GM19239 (cell line): ENCODE results near the gene LIPE.
A peak's percentile ranks its signal among the peaks of the same experiment; 100 is the strongest.

Experiments
- DNase-seq: peaks from one replicate; pipeline ENCODE4 v3.0.0; 2011; ENCODE audit warnings: low spot score; ENCODE audit not compliant: insufficient read length
- FAIRE-seq: peaks from 2 replicates; lab custom pipeline; 2011; peaks lifted over from hg19 to GRCh38; lab: Jason Lieb, UNC

Gene LIPE

DNA sequence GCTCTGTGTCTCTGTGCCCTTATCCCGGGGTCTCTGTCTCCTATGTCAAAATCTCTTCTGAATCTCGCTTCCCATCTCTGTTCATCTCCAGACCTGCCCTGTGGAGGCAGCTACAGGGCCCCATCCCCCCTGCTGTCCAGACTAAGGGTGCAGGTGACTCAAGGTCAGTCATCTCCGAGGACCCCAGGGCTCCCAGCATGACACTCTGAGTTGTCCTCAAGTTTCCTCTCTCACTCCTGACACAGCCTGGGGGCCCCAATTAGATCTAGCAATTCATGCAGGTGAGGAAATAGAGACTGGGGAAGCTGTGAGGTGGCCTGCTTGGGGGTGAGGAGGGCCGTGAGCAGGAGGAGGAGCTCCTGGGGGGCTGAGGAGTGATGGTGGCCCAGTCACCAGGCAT, 35.0 kb downstream of the LIPE start:
- FAIRE-seq = no peak
- DNase-seq = no peak

DNA sequence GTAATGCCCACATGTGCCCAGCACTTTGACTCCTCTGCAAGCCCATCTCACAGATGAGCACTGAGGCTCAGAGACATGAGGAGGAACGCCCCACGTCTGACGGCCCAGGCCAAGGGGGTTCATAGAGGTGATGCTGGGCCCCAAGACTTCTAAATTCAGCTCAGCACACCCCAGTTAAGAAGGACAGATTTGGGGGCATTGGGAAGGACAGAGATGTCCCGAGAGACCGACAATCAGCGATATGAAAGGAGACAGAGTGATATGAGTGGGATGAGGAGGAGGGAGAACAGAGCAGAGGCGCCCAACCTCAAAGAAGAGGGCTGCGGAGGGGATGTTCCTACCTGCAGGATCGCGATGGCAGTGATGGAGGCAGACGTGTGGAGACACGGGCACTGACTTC, 37.3 kb downstream of the LIPE start, which contains the start of gene CNFN:
Gene CNFN (minus strand): TSS at position 399 of the 400 bp plus-strand sequence. CDS start 1,260 bp downstream, outside the sequence.
- no peak for FAIRE-seq
- no peak for DNase-seq

DNA sequence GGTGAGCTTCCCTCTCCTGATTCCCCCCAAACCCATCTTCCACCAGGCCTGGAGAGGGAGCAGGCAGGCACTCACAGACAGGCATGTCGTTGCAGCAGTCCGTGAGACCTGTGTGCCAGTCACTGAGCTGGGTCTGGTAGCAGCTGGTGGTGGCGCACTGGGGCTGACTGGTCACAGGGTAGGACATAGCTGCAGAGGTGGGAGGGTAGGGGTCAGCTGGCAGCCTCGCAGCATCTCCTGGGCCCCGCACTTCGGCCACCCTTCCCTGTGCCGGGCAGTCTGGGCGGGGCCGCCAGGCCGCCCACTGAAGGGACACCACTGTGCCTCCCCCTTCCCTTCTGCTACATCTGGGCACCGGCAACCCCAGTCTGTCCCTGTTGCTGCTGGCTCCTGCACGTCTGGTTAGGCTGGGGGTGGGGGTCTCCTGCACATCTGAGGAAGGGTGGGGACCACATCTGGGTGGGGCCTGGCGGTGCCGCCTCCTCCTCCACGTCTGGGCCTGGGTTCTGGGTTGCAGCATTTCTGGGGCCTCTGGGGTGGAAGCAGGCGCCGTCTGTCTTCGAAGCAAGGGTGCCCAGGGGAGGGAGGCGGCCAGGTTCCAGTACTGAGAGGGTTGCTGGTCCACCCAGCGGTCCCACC, 38.2 kb downstream of the LIPE start:
- DNase-seq (no peak), FAIRE-seq (no peak)

DNA sequence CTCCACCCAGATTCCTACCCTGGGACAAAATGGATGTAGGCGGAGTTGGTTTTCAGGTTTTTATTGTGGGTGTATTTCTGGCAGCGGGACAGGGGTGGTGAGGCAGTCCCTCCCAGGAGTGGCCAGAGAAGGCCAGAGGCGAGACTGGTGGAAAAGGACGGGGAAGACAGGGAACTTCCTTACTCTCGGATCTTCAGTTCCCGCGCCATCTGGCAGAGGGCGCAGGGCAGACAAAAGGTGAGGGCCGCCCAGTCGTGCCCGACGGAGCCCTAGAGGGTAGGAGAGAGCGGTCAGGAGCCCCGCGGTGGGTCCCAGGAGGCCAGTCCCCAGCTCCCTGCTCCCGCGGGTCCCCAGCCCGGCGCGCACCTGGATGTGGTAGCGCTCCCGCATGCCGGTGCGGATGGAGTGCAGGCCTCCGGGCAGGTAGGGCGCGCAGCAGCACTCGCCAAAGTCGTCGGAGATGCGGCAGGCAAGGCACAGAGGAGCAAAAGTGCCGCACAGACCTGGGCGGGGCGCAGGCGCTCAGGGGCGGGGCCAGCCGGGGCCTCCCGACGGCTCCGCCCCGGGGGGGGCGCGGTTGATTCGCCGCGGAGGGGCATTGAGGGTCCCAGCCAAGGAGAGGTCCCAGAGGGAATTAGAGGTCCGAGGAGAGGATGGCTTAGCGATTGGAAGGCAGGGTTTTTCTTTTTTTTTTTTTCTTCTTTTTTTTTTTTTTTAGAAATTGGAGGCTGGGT, 40.0 kb downstream of the LIPE start:
- DNase-seq (peak; percentile 62), FAIRE-seq (peak; percentile 44)

DNA sequence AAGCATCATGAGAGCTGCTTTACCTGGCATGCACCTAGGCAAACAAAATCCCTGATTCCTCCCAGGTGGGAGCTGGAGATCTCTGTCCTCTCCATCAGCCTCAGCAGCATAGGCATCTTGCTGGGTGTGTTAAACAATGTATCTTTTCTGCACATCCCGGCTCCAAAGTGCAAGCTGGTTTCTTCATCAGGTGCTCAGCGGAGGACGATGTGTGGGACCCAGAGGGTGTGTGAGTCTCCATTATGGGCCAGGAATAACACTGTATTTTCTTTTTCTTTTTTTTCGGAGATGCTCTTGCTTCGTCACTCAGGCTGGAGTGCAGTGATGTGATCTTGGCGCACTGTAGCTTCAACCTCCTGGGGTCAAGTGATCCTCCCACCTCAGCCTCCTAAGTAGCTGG, 47.0 kb downstream of the LIPE start:
- DNase-seq (no peak), FAIRE-seq (no peak)

DNA sequence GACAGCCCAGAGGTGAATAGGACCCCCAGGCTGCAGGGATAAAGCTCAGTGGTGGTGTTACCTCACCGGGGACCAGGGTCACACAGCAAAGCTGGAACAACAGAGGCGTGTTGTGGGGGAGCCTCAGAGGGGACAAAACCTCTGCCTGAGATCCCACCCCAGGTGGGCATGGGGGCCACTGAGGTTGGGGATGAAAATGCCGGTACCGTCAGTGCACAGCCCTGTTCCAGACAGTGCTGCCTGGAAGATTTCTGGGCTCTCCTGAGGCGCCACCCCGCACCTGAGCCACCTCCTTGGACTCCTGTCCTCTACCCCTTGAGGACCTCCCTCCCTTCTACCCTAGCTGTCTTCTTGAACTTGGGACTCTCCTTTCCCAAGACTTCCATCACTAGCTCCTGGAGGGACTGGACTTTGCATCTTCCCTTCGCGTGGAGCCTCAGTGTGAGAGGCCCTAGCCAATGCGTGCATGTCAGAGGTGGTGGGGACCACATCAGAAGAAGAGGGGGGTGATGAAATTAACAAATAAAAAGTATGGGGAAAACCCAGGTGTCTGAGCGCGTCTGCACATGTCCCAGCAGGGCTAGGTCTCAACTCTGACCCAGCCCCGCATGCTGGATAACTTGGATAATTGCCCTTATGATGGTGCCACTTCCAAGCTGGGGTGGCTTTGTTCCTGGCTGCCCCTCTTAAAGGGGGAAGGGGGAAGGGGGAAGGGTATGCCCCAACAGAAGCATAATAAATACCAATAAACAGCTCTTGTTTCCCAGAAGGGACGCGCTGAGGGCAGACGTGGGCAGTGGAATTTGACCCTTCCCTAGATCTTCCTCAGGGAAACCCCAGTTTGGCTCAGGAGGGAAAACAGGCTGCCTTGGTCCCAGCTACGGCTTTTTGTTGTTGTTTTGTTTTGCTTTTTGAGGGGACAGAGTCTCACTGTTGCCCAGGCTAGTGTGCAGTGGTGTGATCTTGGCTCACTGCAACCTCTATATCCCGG, 48.7 kb downstream of the LIPE start:
- no peak for DNase-seq
- FAIRE-seq = no peak

DNA sequence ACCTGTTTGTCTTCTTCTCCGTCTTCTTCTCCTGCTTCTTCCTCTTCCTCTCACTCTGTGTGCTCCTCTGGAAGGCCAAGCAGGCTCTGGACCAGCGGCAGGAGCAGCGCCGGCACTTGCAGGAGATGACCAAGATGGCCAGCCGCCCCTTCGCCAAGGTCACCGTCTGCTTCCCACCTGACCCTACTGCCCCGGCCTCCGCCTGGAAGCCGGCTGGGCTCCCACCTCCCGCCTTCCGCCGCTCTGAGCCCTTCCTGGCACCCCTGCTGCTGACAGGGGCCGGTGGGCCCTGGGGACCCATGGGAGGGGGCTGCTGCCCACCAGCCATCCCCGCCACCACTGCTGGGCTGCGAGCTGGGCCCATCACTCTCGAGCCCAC, 51.0 kb downstream of the LIPE start:
- FAIRE-seq (no peak), DNase-seq (no peak)

DNA sequence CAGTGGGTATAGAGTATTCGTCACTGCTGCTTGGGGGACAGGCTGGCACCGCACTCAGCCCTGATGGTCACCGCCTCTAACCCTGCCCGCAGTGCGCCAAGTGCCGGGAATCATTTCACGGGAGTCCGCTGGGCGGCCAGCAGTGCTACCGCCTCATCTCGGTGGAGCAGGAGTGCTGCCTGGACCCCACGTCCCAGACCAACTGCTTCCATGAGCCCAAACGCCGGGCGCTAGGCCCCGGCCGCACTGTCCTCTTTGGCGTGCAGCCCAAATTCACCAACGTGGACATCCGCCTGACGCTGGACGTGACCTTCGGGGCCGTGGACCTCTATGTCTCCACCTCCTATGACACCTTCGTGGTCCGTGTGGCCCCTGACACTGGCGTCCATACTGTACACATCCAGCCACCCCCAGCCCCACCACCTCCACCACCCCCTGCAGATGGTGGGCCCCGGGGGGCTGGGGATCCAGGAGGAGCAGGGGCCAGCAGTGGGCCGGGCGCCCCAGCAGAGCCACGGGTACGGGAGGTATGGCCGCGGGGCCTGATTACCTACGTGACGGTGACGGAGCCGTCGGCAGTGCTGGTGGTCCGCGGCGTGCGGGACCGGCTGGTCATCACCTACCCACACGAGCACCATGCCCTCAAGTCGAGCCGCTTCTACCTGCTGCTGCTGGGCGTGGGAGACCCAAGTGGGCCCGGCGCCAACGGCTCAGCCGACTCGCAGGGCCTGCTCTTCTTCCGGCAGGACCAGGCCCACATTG, 51.6 kb downstream of the LIPE start:
- FAIRE-seq (no peak), DNase-seq (no peak)

DNA sequence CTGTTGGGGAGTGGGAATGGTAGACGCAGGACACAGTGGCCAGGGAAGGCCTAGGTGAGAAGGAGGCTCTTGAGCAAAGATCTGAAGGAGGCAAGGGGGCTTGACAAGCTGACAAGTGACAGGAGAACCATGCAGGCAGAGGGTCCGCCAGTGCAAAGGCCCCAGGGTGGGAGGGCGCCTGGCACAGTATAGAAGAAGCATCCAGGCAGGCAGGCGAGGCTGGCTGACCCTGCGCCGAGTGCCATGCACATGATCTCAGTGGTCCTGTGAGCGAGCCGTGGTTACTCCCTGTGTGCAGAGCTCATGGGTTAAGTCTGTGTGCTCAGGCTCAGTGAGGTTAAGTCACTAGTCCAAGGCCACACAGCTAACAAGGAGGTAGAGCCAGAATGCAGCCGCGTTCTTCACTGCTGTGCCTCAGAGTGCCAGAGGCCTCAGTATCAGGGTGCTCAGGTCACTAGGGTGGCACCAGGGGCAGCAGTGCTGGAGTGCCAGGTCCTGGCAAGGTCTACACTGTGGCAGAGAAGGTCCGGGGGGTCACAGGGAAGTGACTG, 52.3 kb downstream of the LIPE start:
- FAIRE-seq (no peak), DNase-seq (no peak)

DNA sequence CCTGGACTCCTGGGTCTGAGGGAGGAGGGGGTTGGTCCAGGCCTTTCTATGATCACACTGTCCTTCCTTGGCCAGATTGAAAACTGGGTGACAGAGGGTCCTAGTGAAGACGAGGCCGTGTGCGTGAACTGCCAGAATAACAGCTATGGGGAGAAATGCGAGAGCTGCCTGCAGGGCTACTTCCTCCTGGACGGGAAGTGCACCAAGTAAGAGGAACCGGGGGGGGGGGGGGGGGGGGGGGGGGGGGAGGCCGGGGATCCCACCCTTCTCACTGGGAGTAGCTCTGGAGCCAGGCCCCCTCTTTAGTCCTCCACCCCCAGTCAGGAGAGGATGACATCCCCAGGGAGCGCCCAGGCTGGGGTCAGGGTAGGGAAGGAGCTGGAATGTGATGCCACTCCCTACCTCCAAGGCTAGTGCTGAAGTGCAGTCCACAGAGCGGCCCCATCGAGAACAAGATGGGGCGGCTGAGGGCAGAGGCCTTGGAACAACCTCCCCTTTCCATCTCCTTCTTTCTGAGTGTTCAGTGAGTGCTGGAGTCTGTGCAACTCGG, 56.5 kb downstream of the LIPE start:
- DNase-seq = no peak
- no peak for FAIRE-seq

DNA sequence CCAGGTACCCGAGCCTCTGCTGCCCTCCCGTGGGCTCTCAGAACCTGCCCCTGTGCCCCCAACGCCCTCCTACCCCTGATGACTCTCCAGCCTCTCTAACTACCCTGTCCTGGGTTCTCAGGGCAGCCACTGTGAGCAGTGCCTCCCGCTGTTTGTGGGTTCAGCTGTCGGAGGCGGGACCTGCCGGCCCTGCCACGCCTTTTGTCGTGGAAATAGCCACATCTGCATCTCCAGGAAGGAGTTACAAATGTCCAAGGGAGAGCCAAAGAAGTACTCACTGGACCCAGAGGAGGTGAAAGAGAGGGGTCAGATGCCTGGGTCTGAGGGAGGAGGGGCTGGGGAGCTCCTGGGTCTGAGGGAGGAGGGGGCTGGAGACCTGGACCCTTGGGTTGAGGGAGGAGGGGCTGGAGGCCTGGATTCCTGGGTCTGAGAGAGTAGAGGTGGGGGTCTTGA, 57.1 kb downstream of the LIPE start:
- no peak for FAIRE-seq
- DNase-seq = no peak

DNA sequence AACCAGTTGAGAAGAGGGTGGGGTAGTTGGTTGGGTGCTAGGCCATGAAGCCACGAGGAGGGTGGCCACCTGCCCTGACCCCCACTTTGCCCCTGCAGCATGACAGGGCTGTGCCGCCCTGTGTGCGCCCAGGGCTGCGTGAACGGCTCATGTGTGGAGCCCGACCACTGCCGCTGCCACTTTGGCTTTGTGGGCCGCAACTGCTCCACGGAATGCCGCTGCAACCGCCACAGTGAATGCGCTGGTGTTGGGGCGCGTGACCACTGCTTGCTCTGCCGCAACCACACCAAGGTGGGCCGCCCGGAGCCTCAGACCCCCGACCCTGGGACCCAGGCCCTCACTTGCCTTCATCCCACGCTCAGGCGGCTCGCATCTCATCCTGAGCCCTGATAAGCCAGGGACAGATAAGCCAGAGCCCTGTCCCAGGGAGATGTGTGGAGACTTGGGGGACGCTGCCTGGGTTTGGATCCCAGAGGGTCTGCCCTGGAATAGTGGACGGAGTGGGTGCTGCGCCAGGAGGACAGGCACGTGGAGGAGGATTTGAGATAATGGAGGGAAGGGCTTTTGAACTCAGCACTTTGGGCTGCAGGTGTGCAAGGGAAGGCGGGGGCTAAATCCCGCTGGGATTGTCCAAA, 57.6 kb downstream of the LIPE start:
- DNase-seq (no peak), FAIRE-seq (no peak)

DNA sequence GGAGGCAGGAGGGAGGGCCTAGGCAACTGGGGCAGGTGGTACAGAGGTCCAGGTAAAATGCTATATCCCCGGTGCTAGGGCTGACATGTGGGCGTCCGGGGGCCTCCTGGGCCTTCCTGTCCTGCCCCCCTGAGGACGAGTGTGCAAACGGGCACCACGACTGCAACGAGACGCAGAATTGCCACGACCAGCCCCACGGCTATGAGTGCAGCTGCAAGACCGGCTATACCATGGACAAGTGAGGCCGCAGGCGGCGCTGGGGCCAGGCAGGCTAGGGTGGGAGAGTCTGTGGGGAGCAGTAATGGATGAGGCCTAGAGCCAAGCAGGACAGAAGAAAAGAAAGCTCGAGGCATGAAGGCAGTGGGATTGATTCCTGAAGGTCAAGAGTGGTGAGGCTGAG, 58.4 kb downstream of the LIPE start:
- no peak for FAIRE-seq
- DNase-seq = no peak

DNA sequence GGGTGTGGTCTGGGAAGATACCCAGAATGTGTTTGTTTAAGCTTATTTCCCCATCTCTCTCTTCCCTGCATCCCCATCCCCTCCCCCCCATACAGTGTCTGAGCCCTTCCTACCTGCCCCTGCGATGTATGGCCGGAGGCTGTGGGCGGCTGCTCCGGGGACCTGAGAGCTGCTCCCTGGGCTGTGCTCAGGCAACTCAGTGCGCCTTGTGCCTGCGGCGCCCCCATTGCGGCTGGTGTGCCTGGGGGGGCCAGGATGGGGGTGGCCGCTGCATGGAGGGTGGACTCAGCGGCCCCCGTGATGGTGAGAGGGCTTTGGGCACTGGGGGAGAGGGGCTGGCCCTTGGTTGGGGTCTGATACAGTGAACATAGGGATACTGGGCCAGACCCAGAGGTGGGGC, 58.8 kb downstream of the LIPE start:
- FAIRE-seq = no peak
- DNase-seq = no peak

DNA sequence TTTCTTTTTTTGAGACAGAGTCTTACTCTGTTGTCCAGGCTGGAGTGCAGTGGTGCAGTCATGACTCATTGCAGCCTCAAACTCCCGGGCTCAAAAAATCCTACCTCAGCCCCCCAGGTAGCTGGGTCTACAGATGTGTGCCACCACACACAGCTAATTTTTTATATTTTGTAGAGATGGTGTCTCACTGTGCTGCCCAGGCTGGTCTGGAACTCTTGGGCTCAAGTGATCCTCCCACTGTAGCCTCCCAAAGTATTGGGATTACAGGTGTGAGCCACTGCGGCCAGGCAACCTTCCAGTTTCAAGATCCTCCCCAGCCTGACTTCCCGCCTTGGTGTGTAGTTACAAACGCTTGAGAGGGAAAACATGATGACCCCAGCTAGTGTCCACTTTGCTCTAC, 59.3 kb downstream of the LIPE start:
- no peak for DNase-seq
- FAIRE-seq = no peak

DNA sequence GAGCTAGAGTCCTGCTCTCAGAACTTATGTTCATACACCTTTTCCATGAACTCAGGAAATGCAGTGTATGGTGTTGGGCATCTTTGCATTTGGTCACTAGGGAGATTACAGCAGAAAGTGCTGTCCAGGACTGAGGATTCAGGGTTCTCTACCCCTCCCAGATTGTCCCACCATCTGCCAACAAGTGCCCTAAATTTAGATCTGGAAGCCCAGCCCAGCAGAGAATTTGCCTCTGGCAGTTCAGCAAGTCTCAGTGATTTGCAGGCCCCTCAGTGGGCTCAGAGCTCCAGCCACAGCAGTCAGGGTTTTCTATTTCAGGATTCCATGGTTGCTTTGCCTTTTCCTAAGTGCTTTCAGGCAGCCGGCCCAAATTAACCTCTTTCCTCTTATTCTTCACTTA, 60.5 kb downstream of the LIPE start:
- FAIRE-seq = no peak

DNA sequence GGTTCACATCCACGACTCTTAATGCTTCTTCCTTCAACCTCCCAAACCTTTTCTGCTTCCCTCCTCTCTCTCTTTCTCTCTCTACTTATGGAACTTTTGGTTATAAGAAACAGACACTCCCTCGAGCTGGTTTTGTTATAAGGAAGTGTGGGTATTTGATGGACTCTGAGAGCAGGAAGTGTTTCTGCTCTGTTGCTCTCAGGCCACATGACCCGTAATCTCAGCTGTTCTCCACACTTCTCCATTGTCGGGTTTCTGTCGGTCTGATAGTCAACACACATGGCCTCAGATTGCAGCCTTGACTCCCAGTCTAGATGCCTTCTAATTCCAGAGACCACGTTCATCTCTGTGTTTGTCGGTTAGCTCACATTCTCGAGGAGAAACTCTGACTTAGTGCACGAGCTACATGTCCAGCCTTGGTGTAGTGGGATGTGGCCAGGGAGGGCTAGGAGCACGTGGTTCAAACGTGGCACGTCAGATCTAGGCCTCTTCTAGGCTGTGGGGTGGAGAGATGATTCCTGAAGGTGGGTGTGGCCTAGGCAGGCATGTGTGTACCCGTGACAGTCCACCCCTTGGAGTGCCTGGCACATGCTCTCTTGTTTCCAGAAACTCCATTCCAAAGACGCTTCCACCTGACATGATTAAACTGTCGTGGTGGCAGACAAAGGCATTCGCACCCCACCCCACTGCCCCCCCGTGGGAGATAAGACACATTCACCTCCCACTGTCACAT, 63.4 kb downstream of the LIPE start:
- FAIRE-seq (peak; percentile 87), DNase-seq (peak; percentile 63)

More for the DNA sequence above, 60.5 kb downstream of the LIPE start:
- no peak for DNase-seq

DNA sequence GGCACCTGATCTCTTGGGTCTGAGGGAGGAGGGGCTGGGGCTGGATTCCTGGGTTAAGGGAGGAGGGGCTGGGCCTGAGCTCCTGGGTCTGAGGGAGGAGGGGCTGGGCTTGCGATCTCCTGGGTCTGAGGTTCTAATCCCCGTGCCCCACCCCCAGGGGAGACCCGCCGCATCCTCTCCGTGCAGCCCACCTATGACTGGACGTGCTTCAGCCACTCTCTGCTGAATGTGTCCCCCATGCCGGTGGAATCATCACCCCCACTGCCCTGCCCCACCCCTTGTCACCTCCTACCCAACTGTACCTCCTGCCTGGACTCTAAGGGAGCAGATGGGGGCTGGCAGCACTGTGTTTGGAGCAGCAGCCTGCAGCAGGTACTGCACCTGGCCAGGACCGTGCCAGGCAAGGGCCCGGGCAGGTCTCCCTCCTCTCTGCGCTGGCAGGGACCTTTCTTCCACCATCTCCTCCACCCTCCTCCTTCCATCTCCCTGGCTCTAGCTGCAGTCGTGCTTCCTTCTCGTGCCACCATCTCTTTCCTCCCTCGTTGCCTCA, 64.2 kb downstream of the LIPE start:
- no peak for DNase-seq
- FAIRE-seq = no peak
